ENCODE measurements around the gene GAD1. TPM values are rescaled to one million over a fixed set of nuclear protein-coding genes. Genes with fewer than 3 reads are reported as not detected.

The GAD1 gene
- total RNA-seq, 4 donors from 2014 or later, result not detected

DNA sequence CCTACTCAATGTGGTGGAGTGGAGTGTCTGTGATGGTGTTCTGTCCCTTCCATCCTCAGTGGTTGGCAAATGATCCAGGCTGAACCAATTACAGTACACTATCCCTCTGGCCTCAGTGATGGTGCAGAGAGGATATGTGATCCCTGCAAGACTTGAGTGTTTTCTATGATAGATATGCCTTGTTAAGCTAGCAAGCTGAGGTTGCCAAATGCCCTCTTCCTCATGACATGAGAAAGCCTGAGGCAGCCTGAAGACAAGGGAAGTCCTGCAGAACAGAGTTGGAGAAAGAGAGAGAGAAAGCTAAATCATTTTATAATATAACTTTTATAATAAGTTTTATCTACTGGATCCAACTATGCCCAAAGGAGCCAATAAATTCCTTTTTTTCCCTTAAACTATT lies 70.8 kb downstream of the GAD1 start:
- ATAC-seq, result no peak
- no peak for TF ChIP-seq POLR2A (IDR thresholded peaks at IDR 0.05)
- TF ChIP-seq, protein P1, sequence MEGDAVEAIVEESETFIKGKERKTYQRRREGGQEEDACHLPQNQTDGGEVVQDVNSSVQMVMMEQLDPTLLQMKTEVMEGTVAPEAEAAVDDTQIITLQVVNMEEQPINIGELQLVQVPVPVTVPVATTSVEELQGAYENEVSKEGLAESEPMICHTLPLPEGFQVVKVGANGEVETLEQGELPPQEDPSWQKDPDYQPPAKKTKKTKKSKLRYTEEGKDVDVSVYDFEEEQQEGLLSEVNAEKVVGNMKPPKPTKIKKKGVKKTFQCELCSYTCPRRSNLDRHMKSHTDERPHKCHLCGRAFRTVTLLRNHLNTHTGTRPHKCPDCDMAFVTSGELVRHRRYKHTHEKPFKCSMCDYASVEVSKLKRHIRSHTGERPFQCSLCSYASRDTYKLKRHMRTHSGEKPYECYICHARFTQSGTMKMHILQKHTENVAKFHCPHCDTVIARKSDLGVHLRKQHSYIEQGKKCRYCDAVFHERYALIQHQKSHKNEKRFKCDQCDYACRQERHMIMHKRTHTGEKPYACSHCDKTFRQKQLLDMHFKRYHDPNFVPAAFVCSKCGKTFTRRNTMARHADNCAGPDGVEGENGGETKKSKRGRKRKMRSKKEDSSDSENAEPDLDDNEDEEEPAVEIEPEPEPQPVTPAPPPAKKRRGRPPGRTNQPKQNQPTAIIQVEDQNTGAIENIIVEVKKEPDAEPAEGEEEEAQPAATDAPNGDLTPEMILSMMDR (IDR thresholded peaks at IDR 0.05 in 4 of 5, conservative IDR thresholded peaks at IDR 0.05 in 1 of 5), result no peak
- in situ Hi-C loops (cut with MboI; ENCODE audit: low sequenced_read_pairs in 4 of 4), result no loop called here
- no peak for DNase-seq
- Histone ChIP-seq H3K27ac (no peak overlapping the region), H3K4me1 (no peaks in the 10 kb centered on the region), H3K36me3 (no peaks in the 10 kb centered on the region), H3K4me3 (no peak overlapping the region), H3K27me3 (no peaks in the 10 kb centered on the region), H3K9me3 (no peaks in the 10 kb centered on the region)
- intact Hi-C loops (cut with DNase I; ENCODE audit: low total_unique reads), result no loop called here

DNA sequence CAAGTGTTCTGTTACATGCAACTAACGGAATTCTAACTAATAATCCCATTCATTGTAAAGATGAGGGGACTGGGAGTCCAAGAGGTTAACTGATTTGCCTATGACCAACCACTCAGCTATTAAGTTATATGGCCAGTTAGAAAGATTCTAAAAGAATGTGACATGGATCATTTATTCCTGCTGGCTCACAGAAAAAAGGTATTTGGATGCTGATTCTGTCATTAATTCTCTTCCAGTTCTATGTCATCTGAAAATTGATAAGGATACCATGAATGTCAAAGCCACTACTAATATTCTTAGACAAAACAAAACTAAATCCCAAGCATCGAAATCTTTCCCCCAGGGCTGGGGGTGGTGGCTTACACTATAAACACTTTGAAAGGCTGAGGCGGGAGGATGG lies 71.2 kb downstream of the GAD1 start:
- intact Hi-C loops (cut with DNase I; ENCODE audit: low total_unique reads), result no loop called here
- Histone ChIP-seq H3K27ac (no peak overlapping the region), H3K4me3 (no peak overlapping the region), H3K27me3 (no peaks in the 10 kb centered on the region), H3K36me3 (no peaks in the 10 kb centered on the region), H3K4me1 (no peaks in the 10 kb centered on the region), H3K9me3 (no peaks in the 10 kb centered on the region)
- no peak for TF ChIP-seq POLR2A (IDR thresholded peaks at IDR 0.05)
- no peak for DNase-seq
- in situ Hi-C loops (cut with MboI; ENCODE audit: low sequenced_read_pairs in 4 of 4), result no loop called here
- no peak for ATAC-seq

DNA sequence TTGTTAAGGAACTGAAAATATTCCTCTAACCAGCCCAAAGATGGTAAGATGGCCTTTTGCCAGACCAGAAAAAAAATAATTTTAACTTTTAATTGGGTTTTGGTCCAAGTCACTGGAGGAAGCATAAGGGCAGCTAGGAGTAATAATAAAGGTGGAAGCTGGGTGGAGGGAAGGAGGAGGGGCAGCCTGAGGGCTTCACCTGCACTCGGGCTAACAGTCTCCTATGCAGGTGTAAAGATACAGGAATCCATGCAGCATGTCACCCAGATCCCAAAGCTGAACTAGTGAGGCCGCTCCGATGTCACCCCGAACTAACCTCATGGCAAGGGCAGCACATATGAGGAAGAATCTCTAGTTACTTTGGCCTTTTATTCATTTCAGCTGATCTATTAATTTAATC lies 75.2 kb downstream of the GAD1 start:
- Histone ChIP-seq H3K4me1 (peaks cover 0 to 4% of the 10 kb centered on the region in 2 donors), H3K9me3 (no peaks in the 10 kb centered on the region), H3K4me3 (no peak overlapping the region), H3K36me3 (no peaks in the 10 kb centered on the region), H3K27me3 (no peaks in the 10 kb centered on the region), H3K27ac (no peak overlapping the region)
- TF ChIP-seq, protein P1 (IDR thresholded peaks at IDR 0.05 in 4 of 5, conservative IDR thresholded peaks at IDR 0.05 in 1 of 5), result no peak
- no peak for TF ChIP-seq POLR2A (IDR thresholded peaks at IDR 0.05)
- ATAC-seq (no peak), DNase-seq (no peak)
- intact Hi-C loops (cut with DNase I; ENCODE audit: low total_unique reads), result no loop called here
- in situ Hi-C loops (cut with MboI; ENCODE audit: low sequenced_read_pairs in 4 of 4), result no loop called here

DNA sequence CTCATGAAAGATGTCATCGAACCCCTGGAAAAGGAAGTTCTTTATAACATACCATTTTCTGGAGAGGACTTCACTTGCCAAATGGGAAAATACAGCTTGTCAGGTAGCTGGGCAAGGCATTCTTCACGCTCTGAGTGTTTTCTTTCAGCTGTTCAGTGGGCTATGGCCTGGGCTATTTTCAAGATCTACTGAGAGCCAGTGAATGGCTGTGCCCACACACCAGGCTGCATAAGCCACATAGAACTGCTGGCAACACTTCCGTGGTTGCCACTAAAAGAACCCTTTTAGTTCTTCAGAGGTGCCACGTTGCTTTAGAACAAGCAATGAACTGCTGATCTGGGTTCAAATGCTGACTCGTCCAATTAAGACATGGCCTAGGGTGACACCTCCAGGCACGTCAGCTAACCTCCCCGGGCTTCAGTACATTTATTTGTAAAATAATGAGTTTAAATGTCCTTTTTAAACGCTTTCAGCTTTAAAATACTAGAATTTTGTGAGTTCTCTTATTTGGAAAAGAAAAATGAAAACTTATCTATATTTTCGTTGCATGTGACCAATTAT lies 75.8 kb downstream of the GAD1 start:
- Histone ChIP-seq H3K27me3 (no peaks in the 10 kb centered on the region), H3K9me3 (no peaks in the 10 kb centered on the region), H3K4me3 (no peak overlapping the region), H3K27ac (no peak overlapping the region), H3K4me1 (peaks cover 0 to 4% of the 10 kb centered on the region in 2 donors), H3K36me3 (no peaks in the 10 kb centered on the region)
- in situ Hi-C loops (cut with MboI; ENCODE audit: low sequenced_read_pairs in 4 of 4) (no loop called here), intact Hi-C loops (cut with DNase I; ENCODE audit: low total_unique reads) (no loop called here)
- TF ChIP-seq POLR2A (IDR thresholded peaks at IDR 0.05), result no peak
- TF ChIP-seq, protein P1 (IDR thresholded peaks at IDR 0.05 in 4 of 5, conservative IDR thresholded peaks at IDR 0.05 in 1 of 5), result no peak
- no peak for DNase-seq
- no peak for ATAC-seq

DNA sequence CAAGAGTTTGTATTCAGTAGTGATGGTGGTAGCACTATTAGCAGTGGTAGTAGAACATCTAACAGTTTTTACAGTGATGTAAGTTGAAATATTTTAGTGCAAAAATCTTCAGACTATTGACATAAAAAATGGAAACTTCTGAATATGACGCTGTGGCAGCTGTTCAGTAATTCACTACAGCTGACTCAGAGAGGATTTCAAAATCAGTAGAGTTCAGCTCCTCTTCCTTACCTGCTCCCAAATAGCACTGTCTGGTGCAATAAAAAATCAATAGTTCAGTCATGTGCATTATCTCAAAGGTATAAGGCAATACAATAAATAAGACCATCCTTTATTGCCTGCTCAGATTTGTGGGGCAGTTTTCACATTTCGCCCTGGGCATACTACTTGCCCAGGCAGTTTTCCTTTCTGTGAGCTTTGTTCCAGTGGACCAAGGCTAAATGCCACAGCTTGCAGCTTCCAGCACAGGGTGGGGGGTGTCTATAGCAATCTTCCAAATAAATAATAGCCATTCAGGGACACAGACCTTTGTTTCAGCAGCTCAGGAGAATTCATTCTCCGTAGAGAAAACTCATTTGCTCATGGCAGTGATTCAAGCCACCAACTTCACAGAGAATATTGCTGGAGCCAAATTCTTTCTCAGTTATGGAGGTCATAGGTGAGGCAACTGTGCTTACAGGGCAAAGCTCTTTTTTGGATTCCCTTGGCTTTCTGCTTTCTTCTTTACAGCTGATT lies 78.5 kb downstream of the GAD1 start:
- Histone ChIP-seq H3K9me3 (no peaks in the 10 kb centered on the region), H3K4me1 (peaks cover 0 to 4% of the 10 kb centered on the region in 2 donors), H3K27ac (no peak overlapping the region), H3K36me3 (no peaks in the 10 kb centered on the region), H3K4me3 (no peak overlapping the region), H3K27me3 (no peaks in the 10 kb centered on the region)
- no peak for DNase-seq
- intact Hi-C loops (cut with DNase I; ENCODE audit: low total_unique reads) (no loop called here), in situ Hi-C loops (cut with MboI; ENCODE audit: low sequenced_read_pairs in 4 of 4) (no loop called here)
- no peak for ATAC-seq
- TF ChIP-seq, protein P1 (IDR thresholded peaks at IDR 0.05 in 4 of 5, conservative IDR thresholded peaks at IDR 0.05 in 1 of 5), result no peak
- TF ChIP-seq POLR2A (IDR thresholded peaks at IDR 0.05), result no peak
